GM18511 (cell line): ENCODE data around the gene RALGPS1.
"Not testable (repeated sequence)": the region's sequence is repeated elsewhere in the genome, so short reads cannot be mapped to it uniquely, and the experiment has no call there.

Experiments used
- ATAC-seq: cut with Tn5 transposase; IDR thresholded peaks from one replicate; pipeline ENCODE4 v1.9.1; 2021; ENCODE audit warnings: mild to moderate bottlenecking, moderate library complexity; ENCODE audit not compliant: unreplicated experiment

Gene RALGPS1

GRCh38 chr9:127168756-127169574, 254.4 kb downstream of the RALGPS1 start:
- no peak for ATAC-seq

GRCh38 chr9:127169575-127169883, 254.9 kb downstream of the RALGPS1 start:
- ATAC-seq: no peak

DNA sequence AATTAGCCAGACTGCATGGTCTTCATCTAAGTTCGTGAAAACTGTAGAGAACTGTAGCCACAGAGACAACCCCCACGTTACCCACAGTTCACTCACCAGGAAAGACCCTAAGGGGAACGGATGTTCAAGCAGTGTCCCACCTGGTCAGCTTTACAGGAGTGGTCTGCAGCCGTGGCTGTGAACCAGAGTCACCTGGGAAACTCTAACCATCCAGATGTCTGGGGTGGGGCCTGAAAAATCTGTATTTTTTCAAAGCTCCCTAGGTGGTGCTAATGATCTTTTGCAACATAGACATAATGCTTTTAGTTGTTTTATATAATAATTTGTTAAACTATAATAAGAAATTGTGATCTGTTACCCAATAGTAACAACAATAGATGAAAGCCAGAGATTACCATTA, 255.5 kb downstream of the RALGPS1 start:
- no peak for ATAC-seq

DNA sequence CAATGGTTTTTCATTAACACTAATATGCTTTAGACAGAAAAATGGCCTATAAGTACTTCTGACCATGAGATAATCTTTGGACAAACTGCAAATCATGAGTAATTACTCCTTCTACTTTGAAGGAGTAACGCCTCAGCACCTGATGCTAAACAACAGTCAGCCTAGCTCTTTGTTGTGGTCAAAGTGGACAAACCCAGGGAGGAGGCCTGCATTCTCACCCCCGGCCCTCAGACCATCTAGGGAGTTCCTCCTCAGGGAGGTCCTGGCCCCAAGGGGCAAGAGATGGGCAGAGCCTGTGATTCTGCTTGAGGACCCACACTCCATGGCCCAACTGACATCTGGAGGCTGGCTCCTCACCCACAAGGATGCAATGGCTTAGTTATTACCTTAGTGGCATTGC, 256.1 kb downstream of the RALGPS1 start:
- ATAC-seq: no peak

DNA sequence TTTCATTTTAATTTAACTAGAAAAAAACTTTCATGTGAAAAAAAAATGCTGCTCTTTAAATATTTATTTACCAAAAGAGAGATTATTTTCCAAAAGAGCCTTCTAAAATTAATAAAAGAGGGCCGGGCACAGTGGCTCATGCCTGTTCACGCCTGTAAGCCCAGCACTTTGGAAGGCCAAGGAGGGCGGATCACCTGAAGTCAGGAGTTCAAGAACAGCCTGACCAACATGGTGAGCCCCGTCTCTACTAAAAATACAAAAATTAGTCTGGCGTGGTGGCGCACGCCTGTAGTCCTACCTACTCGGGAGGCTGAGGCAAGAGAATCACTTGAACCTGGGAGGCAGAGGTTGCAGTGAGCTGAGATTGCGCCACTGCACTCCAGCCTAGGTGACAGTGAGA, 256.8 kb downstream of the RALGPS1 start:
- ATAC-seq: not testable (repeated sequence)

DNA sequence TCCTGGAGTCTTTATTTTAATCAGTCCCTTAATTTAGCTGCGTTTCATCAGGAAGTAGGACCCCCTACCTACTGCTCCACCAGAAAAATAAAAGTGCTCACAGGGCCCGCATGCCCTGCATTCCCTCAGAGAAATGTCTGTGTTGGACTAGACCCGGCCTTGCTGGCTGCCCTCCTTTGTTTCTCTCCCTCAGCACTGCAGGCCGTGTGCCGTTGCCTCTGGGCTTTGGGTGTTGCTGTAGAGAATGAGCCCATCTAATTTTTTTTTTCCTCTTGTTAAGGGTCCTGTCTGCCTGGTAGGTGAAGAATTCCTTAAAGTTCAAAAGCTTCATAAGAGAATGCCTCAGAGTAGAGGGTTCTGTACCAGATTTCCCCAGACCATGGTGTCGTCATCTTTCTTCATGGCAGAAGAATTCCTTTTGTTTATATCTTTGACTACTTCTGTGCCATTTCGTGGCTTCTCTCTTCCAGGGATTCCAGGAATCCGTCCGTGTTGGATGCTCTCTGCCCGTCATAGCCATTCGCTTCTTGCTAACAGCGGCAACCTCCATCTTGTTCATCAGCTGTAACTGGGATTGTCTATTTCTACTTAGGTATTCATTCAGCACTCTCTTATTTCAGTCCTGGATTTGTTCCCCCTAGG, 257.6 kb downstream of the RALGPS1 start:
- ATAC-seq: no peak

DNA sequence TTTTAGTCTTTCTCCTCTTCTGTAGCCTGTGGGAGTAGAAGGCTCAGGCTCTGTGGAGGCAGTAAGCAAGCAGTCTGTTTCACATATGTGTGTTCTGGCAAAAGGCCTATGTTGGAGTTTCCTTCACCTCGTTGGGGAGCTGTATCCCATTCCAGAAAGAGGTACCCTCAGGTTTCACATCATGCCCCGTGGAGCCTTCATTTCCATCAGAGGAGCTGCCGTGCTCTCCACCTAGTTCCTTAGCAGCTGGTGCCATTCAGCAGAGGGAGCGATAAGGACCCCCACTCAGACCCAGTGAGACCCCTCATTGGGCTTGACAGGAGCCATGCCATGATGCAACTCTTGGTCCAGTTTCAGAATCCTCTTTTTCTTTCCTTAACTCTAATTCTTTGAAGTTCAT, 258.5 kb downstream of the RALGPS1 start:
- ATAC-seq: no peak

DNA sequence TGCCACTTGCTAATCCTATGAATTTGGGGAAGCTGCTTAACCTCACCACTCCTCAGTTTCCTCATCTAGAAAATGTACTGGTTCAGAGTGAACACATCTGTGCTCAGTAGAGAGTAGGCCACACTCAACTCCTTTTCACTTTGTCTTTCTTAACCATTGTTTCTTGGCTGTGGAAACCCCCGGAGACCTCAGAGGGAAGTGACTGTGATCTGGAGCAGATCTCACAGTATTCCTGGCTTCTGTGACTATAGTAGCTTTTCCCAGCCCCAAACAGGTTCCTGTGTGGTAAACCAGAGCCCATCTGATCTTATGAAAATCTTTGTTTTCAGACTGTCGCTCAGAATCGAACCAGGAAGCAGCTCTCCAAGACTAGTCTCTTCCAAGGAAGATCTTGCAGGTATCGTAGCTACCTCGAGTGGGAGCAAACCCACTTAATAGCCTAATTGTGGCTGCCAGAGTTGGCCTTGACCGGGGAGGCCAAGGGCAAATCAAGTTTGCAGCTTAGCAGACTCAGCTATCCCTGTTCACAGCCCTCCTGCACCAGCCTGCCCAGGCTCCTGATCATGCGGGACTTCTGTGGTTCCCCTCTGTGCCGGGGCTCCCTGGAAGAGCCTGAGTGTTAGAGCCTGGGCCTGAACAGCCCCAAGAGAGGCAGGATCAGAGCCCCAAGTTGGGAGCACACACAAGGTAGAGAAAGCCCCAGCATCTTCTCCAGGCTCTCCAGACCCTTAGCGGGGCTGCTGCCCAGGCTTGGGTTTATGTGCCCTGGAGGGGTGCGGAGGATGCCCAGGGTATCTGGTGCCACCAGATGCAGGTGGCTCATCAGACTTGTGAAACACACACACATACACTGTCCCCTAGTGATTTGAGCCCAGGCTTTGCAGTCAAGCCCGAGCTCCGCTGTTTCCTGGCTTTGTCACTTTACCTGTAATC, 260.1 kb downstream of the RALGPS1 start:
- no peak for ATAC-seq

DNA sequence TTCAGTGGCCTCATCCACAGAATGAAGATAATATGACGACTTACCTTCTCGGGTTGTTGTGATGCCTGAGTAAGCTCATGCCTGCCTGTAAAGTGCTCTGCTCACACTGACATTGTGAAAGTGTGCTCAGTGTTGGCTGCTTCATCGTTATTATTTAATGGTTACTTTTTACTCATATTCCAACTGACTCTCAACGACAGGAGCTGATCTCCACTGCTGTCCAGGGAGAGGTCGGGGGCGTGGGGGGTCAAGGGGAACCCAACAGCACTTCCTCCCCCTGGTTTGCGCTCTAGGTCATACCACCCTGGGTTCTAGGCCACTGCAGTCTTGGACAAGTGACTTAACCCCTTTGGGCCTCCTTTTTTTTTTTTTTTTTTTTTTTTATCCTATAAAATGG, 260.7 kb downstream of the RALGPS1 start:
- ATAC-seq: no peak

DNA sequence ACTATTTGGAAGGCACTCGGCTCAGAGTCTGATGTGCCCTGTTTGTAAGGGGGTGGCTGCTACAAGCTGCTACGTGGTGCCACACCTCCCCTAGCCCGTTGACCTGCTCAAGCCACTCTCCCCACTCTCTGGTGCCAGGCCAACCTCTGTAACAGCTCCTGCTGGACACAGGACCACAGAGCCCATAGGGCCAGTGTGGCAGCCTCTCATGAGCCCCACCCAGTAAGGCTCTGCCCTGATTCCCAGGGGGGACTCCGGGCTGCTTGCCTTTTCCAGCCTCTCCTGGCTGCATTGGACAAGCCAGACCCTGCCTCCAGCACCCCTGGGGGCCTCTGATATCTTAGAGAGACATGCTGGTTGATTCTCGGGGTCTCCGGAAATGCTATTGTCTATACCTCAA, 261.2 kb downstream of the RALGPS1 start:
- no peak for ATAC-seq

DNA sequence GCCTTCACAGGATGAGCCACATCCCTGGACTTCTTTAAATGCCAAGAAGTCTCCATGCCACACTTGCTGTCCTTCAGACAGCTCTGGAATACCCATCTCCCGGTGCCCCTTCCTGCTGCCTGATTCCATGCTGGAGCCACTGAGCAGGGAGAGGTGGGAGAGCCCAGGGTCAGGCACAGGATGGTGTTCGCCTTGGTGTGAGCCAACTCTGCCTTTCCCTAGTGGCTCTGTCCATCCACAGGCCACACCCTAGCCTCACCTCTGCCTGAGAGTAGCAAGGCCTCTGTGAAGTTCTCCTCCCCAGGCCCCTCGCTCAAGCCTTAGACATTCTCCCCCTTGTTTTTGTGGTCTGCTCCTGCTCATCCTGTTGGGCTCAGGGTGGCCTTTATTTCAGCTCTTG, 262.0 kb downstream of the RALGPS1 start:
- no peak for ATAC-seq

DNA sequence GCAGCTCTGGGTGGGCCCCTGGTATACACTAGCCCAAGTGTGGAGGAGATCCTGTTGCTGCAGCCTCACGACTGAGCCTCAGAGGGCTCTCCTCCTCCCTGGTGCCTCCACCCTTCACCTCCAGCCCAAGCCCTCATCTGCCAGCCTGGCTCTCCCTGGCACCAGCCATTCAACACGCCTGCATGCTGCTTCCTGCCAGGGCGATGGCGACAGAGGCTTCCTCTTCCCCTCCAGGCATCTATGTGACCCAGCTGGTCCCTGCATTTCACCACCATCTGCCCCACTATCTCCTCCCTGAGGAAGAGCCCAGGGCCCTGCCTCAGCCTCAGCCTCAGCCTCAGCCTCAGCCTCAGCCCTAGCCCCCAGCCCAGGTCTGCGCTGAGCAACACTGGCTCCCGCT, 262.6 kb downstream of the RALGPS1 start:
- no peak for ATAC-seq

DNA sequence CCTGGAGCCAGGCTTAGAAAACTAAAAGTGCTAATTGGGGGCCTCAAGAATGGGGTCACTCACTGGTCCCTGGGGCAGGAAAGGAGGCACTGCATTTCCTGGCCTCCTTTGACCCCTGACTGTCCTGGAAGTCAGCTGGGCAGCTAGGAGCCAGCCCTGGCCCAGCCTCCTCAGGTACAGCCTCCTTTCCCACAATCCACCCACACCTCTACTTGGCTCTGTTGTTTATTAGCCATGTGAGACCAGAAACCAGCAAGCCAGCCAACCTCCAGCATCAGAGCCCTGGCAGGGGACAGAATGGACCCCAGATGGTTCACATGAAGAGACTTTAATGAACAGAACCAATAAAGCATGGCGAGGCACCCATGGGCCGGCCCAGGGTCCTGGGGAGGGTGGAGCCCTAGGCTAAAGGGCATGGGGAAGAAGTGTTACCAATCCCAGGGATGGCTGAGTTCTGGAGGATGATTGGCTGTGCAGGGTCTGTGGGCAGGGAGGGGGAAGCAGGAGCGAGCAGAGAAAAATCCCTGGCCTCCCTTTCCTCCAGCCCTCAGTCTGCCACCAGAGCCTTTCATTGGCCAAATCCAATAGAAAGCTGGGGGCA, 263.2 kb downstream of the RALGPS1 start:
- ATAC-seq: no peak

GRCh38 chr9:127178686-127179632, 264.4 kb downstream of the RALGPS1 start:
- no peak for ATAC-seq

DNA sequence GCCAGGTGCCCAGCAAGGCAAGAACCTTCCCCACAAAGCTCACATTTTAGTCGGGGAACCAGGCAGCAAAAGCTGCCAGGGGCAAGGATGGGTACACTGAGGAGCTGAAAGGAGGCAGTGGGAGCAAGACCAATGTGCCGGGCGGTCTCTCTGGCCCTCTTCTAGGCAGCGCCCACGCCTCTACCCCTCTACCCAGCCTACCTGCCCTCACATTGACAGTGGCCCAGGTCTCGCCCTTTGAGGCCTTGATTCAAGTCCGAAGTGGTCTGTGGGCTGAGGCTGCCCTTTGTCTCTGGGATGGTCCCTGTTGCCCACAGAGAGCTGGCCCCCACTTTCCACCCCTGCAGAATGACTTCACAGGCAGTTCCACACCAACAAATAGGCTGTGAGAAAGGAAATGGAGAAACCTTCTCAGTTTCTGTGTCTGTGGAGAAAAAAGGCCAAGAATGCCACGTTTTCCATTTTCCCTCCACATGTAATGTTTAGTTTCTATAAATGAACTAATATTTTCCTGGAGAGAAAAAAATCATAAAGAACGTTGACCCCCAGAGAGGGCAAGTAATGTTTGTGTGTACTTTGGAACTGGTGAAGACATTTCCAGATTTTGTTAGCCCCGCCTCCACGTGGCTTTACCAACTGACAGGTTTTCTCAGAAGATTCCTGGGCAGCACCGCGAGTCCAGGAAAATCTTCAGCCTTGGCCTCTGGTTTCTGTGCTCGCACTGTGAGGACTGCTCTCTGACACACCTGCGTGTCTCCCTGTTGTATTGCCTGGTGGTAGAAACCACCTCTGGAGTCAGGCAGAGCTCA, 265.3 kb downstream of the RALGPS1 start:
- no peak for ATAC-seq

- ATAC-seq: no peak
These were observed 266.1 kb downstream of the RALGPS1 start for GRCh38 chr9:127180457-127181314.

- ATAC-seq: no peak
These were observed 266.7 kb downstream of the RALGPS1 start for GRCh38 chr9:127181315-127181580.

- no peak for ATAC-seq
These were observed 267.1 kb downstream of the RALGPS1 start for GRCh38 chr9:127181595-127182190.
